HL-60/S4 treated with phorbol 12-myristate 13-acetate at 8.2 ng/mL for 4 days and 3 days (cell line): ENCODE measurements around the gene PPWD1.
"Not testable (repeated sequence)": the region's sequence is repeated elsewhere in the genome, so short reads cannot be mapped to it uniquely, and the experiment has no call there.

Experiments used
- in situ Hi-C: fragments of 300-500 bp; cut with MboI; formaldehyde crosslinking; loops from 2 replicates; pipeline ENCODE4 v1.15.0; 2022; ENCODE audit warnings: low sequenced_read_pairs

The PPWD1 gene

GRCh38 chr5:65621961-65622360 is 58.9 kb downstream of the PPWD1 start:
- in situ Hi-C loops = not testable (repeated sequence)

GRCh38 chr5:65623482-65623881 is 60.4 kb downstream of the PPWD1 start:
- in situ Hi-C loops = no loop called here

DNA sequence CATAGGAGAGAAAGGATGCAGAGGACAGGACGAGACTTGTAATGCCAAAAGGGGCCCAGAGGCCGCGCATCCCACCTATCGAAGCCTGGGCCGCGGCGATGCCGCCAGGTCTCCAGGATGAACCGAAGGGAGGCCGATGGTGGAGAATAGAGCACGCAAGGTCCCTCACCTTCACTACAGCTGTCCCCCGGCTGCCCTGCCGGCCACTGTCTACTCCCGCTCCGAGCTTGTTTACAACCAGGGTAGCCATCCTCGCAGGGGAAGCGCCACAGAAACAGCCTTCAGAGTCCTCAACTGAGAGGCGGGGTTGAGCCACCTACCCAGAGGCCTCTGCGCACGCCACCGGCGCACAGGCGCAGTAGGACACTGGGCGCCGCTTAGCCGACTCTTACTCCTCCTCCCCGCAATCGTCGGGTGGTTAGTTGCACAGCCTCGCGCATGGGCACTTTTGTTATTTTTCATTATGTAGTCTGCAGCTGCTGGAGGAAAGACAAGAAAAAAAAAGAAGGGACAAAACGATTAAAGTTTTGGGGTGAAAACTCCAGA is 61.0 kb downstream of the PPWD1 start, which contains the start of gene TRIM23:
TSS of gene TRIM23 (minus strand) at position 309 of the 546 bp plus-strand sequence. CDS start at position 250, 59 bp downstream.
- in situ Hi-C loops = no loop called here

DNA sequence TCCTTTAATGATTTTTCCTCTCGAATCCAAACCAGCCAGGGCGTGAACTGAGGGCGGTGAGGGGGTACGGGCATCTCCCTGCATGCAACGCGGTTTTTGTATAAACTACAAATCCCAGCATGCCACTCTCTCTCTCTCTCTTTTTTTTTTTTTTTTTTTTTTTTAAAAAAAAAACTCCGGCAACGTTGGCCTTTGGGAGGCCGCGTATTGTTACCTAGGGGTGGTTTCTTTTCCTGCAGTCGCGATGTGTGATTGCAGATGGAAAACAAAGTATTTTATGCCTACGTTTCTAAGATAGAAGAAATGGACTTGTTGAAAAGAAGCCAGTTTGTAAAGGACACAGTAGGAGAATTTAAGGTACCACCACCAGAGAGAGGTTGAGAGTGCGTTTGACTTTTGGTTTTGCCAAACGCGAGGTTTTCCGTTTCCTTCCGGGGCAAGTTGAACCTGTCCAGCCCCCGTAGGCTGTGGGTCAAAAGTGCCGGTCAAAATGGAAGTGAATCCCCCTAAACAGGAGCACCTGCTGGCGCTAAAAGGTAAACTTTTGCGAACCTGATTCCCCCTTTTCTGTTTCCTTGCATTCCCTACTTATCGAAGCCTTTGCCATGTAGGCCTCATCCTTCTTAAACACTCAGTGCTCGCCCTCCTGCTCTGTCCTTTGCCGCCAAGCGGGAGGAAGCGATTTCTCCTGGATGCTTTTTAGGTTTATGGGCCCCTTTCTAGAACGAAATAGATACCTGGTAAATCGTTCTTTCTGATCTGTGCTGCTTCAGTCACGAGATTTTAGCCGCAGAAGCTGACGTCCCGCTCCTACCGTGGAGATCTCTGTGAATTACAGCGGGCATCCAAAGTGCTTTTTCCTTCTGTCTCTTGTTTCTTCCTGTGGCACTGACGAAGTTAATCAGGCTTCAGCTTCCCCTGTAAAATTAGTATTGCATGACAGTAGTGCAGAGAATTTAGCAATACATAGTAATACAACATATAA is 61.8 kb downstream of the PPWD1 start, which contains the start of the genes SHLD3 and TRAPPC13:
TSS of gene SHLD3 (plus strand) at position 457 of the 985 bp plus-strand sequence. CDS start 4,561 bp downstream, outside the sequence.
TSS of gene TRAPPC13 (plus strand) at position 457 of the 985 bp plus-strand sequence. CDS start at position 491, 34 bp downstream.
- in situ Hi-C loops = no loop called here

- in situ Hi-C loops = no loop called here
These were observed 62.6 kb downstream of the PPWD1 start for GRCh38 chr5:65625743-65626142.

GRCh38 chr5:65630981-65631380 is 67.9 kb downstream of the PPWD1 start:
- in situ Hi-C loops = no loop called here
